A549 treated with ZK216348 at 1 μM for 4 hours (cell line): Measurements from ENCODE around the gene MRPL4. TPM values are rescaled to one million over a fixed set of nuclear protein-coding genes. Genes with fewer than 3 reads are reported as not detected.

Source experiments
- total RNA-seq: library from RNA; stranded (reverse); fragments of 200-300 nt; extraction: Qiagen RNA extraction; gene quantifications from 5 replicates; pipeline ENCODE4 v1.2.3, GENCODE V29; 2022; ENCODE audit warnings: low read depth

The MRPL4 gene
- total RNA-seq = 45.8 to 76.2 TPM (median 71.8 TPM) in 5 replicates

DNA sequence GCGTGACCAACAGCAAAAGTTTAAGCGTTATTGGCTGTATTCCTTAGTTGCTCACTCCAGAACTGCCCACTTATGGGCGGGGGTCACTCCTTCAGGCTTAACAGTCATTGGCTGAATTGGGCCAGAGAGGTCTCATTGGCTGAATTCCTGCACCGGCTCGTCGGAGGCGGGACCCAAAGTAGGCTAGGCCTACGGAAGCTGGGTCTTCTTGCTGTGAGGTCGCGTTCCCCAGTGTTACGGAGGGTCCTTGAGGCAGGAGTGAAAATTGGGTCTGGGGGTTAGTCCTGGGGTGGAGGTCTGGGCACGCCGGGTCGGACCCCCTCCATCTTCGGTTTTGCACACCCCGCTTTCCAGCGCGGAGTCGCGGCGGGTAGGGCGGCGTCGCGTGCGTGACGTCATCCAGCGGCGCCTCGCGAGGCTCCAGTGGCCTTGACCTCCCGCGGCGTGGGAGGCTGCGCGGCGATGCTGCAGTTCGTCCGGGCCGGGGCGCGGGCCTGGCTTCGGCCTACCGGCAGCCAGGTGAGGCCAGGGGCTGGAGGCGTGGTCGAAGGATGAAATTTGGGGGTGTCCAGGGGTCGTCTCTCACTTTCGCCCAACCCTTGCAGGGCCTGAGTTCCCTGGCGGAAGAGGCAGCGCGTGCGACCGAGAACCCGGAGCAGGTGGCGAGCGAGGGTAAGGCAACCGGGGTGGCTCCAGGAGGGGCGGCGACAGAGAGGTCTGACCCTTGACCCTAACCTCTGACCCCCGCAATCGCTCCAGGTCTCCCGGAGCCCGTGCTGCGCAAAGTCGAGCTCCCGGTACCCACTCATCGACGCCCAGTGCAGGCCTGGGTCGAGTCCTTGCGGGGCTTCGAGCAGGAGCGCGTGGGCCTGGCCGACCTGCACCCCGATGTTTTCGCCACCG lies at the start of gene MRPL4:
Gene MRPL4 (plus strand): TSS at position 423 of the 903 bp plus-strand sequence. CDS start 40 bp downstream, at position 463.

DNA sequence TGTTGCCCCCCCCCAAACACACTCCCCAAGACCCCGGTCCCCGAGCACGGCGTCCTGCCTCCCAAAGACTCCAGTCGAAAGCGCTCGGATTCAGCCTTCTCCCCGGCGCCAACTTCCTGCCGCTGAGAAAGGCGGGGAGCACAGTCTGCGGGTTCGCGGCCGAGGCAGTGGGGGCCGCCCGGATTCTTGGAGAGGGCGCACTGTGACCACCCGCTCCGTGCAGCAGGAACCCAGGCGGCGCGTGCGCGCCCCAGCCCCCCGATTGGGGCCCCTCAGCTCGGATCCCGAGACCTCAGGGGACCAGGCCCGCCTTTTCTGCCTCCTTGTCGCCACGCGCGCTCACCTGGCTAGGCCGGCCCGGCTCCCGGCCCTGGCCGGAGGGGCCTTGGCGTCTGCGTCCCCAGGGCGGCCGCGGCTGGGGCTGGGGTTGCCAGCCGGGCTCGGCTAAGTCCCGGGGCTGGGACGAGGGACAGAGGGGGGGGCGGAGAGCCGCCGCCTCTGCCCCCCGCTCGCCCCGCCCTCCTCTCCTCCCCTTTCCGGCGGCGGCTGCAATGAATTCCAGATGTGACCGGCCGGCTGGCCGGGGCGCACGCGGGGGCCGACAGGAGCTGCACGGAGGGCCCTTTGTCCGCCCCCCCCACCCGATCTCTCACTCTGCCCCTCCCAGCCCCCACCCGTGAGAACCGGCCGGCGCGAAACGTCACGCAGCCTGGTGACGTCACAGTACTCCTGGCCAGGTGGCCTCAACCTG lies 21.0 kb upstream of the MRPL4 start, which contains the start of gene S1PR2:
Gene S1PR2 (minus strand): TSS at position 471 of the 751 bp plus-strand sequence. CDS start 6,426 bp downstream, outside the sequence.

DNA sequence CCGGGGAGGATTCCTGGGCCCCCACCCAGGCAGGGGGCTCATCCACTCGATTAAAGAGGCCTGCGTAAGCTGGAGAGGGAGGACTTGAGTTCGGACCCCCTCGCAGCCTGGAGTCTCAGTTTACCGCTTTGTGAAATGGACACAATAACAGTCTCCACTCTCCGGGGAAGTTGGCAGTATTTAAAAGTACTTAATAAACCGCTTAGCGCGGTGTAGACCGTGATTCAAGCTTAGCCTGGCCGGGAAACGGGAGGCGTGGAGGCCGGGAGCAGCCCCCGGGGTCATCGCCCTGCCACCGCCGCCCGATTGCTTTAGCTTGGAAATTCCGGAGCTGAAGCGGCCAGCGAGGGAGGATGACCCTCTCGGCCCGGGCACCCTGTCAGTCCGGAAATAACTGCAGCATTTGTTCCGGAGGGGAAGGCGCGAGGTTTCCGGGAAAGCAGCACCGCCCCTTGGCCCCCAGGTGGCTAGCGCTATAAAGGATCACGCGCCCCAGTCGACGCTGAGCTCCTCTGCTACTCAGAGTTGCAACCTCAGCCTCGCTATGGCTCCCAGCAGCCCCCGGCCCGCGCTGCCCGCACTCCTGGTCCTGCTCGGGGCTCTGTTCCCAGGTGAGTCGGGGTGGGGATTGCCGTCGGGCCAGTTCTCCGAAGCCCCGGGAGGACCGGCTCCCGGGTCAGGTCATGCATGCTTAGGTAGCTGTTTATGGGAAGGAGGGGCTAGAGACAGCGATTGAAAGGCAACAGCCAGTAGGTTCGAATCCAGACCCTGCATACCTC lies 18.8 kb downstream of the MRPL4 start, which contains the start of gene ICAM1:
Gene ICAM1 (plus strand): TSS at position 505 of the 779 bp plus-strand sequence. CDS start 40 bp downstream, at position 545.

DNA sequence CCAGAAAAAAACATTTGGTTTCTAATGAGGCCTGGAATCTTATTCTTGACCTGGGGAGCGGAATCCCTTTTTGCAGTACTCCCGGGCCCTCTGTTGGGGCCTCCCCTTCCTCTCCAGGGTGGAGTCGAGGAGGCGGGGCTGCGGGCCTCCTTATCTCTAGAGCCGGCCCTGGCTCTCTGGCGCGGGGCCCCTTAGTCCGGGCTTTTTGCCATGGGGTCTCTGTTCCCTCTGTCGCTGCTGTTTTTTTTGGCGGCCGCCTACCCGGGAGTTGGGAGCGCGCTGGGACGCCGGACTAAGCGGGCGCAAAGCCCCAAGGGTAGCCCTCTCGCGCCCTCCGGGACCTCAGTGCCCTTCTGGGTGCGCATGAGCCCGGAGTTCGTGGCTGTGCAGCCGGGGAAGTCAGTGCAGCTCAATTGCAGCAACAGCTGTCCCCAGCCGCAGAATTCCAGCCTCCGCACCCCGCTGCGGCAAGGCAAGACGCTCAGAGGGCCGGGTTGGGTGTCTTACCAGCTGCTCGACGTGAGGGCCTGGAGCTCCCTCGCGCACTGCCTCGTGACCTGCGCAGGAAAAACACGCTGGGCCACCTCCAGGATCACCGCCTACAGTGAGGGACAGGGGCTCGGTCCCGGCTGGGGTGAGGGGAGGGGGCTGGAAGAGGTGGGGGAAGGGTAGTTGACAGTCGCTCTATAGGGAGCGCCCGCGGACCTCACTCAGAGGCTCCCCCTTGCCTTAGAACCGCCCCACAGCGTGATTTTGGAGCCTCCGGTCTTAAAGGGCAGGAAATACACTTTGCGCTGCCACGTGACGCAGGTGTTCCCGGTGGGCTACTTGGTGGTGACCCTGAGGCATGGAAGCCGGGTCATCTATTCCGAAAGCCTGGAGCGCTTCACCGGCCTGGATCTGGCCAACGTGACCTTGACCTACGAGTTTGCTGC lies 35.1 kb downstream of the MRPL4 start, which contains the start of gene ICAM4:
Gene ICAM4 (plus strand): TSS at position 153 of the 935 bp plus-strand sequence. CDS start 58 bp downstream, at position 211.

DNA sequence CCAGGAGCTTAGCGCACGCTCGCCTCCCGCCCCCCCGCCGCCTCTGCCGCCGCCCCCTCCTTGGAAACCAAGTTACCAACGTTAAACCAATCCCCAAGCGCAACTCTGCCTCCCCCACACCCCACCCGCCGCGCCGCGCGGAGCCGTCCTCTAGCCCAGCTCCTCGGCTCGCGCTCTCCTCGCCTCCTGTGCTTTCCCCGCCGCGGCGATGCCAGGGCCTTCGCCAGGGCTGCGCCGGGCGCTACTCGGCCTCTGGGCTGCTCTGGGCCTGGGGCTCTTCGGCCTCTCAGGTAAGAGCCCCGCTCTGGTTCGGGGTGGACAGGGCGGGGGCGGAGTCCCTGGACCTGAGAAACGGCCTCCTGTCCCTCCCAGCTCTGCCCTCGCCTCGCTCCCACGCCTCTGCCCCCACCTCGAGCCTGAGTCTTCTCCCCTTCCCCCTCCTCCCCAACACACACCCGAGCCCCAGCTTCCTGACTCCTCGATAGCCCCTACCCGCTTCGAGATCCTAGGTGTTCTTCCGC lies 37.9 kb downstream of the MRPL4 start, which contains the start of gene ICAM5:
Gene ICAM5 (plus strand): TSS at position 117 of the 521 bp plus-strand sequence. CDS start 92 bp downstream, at position 209.

DNA sequence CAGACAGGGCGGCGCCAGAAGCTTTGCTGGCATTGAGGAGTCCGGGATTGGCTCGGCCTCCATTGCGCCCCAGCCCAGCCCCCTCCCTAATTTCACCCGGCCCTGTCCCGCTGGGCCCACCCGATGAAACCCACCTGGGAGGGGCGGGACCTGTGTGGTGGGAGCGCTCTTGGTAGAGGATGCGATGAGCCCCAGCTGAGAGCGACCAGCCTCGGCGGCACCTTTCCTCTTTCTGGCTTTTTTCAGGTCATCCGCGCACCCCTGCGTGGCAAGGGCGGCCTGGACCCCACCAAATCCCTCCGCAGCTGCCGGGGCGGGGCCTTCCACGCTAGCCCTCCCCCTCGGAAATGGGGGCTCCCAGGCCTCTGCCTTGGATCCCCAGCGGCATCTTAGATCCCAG lies 57.4 kb downstream of the MRPL4 start, which contains the start of gene ZGLP1:
Gene ZGLP1 (minus strand): TSS at position 393 of the 400 bp plus-strand sequence.

Other genes starting within 250 kb of the MRPL4 start
- gene COL5A3, start 241.7 kb upstream of the MRPL4 start, total RNA-seq = 2.8 to 4.5 TPM (median 3.1 TPM) in 5 replicates
- gene RDH8, start 238.7 kb upstream of the MRPL4 start, total RNA-seq = 0.31 to 0.40 TPM (median 0.36 TPM) in 4 of 5 replicates, not detected in the other
- gene SHFL, start 165.9 kb upstream of the MRPL4 start, total RNA-seq = 5.4 to 11.1 TPM (median 7.4 TPM) in 5 replicates
- gene ANGPTL6, start 149.5 kb upstream of the MRPL4 start, total RNA-seq = 0.14 TPM in 1 of 5 replicates, not detected in the others
- 37.1 to 62.5 TPM (median 51.9 TPM) in 5 replicates for gene PPAN, start 145.9 kb upstream of the MRPL4 start, total RNA-seq
- 3.1 to 12.6 TPM (median 7.5 TPM) in 5 replicates for gene P2RY11, start 140.5 kb upstream of the MRPL4 start, total RNA-seq
- gene EIF3G, start 132.3 kb upstream of the MRPL4 start, total RNA-seq = 137 to 194 TPM (median 166 TPM) in 5 replicates
- gene DNMT1, start 57.3 kb upstream of the MRPL4 start, total RNA-seq = 54.4 to 64.6 TPM (median 63.6 TPM) in 5 replicates
- gene S1PR2, start 20.9 kb upstream of the MRPL4 start, total RNA-seq = 0.65 to 1.2 TPM (median 0.86 TPM) in 5 replicates
- 2.9 to 4.9 TPM (median 4.2 TPM) in 5 replicates for gene ICAM1, start 18.9 kb downstream of the MRPL4 start, total RNA-seq
- 0.36 TPM in 1 of 5 replicates, not detected in the others for gene ICAM4, start 34.7 kb downstream of the MRPL4 start, total RNA-seq
- gene ICAM5, start 37.7 kb downstream of the MRPL4 start, total RNA-seq = 0.46 to 1.8 TPM (median 0.72 TPM) in 5 replicates
- 1.1 to 2.5 TPM (median 2.3 TPM) in 5 replicates for gene ZGLP1, start 57.6 kb downstream of the MRPL4 start, total RNA-seq
- 13.9 to 37.4 TPM (median 32.8 TPM) in 5 replicates for gene FDX2, start 63.8 kb downstream of the MRPL4 start, total RNA-seq
- 15.4 to 30.9 TPM (median 29.1 TPM) in 5 replicates for gene RAVER1, start 81.3 kb downstream of the MRPL4 start, total RNA-seq
- gene ICAM3, start 87.4 kb downstream of the MRPL4 start, total RNA-seq = 6.3 to 9.9 TPM (median 8.0 TPM) in 5 replicates
- gene TYK2, start 128.4 kb downstream of the MRPL4 start, total RNA-seq = 25.9 to 50.4 TPM (median 45.7 TPM) in 5 replicates
- 152 to 223 TPM (median 191 TPM) in 5 replicates for gene CDC37, start 151.3 kb downstream of the MRPL4 start, total RNA-seq
- 2.9 to 5.3 TPM (median 4.7 TPM) in 5 replicates for gene PDE4A, start 168.3 kb downstream of the MRPL4 start, total RNA-seq